GM20000 (cell line): ENCODE measurements around the gene MT1H.
"Not testable (repeated sequence)": the region's sequence is repeated elsewhere in the genome, so short reads cannot be mapped to it uniquely, and the experiment has no call there.

ENCODE experiments used
- DNase-seq: peaks from one replicate; pipeline ENCODE4 v3.0.0; 2012; ENCODE audit warnings: low spot score
- TF ChIP-seq, protein P1 (sequence below): IDR thresholded peaks from 2 replicates; pipeline ENCODE4 v1.5.1; 2012; ENCODE audit warnings: mild to moderate bottlenecking, control low read depth; ENCODE audit errors: extremely low read depth, missing control alignments

The MT1H gene

DNA sequence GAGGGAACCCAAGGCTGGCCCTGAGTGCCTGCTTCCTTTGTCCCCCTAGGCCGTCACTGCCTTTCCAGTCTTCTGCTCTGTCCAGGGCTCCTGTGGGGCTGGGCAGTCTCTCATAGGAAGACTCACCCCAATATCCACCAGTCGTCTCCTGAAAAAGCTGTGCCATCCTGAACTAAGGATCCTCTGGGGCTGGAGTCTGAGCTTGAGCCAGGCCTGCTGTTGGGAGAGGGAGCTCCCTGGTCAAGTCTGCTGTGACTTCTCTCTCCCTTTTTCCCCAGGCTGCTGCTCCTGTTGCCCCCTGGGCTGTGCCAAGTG, 963 bp downstream of the MT1H start:
- DNase-seq = no peak
- TF ChIP-seq, protein P1, sequence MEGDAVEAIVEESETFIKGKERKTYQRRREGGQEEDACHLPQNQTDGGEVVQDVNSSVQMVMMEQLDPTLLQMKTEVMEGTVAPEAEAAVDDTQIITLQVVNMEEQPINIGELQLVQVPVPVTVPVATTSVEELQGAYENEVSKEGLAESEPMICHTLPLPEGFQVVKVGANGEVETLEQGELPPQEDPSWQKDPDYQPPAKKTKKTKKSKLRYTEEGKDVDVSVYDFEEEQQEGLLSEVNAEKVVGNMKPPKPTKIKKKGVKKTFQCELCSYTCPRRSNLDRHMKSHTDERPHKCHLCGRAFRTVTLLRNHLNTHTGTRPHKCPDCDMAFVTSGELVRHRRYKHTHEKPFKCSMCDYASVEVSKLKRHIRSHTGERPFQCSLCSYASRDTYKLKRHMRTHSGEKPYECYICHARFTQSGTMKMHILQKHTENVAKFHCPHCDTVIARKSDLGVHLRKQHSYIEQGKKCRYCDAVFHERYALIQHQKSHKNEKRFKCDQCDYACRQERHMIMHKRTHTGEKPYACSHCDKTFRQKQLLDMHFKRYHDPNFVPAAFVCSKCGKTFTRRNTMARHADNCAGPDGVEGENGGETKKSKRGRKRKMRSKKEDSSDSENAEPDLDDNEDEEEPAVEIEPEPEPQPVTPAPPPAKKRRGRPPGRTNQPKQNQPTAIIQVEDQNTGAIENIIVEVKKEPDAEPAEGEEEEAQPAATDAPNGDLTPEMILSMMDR = no peak

DNA sequence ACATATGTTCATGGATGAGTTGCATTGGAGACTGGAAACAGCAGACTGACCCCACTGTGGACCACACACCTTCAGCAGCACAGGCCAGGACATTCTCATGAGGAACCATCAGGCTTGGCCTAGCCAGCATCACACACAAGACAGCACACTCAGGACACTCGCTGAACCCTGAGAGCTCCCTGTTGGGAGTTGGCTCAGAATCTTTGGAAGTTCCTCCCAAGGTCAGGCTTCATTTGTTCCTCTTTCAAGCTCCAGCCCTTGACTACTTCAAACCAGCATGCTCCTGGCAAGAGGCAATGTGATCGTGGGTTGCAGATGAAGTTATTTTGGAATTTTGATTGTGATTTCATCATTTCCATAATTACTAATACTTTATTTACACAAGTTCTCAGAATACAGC, 2.1 kb downstream of the MT1H start:
- not testable (repeated sequence) for DNase-seq

DNA sequence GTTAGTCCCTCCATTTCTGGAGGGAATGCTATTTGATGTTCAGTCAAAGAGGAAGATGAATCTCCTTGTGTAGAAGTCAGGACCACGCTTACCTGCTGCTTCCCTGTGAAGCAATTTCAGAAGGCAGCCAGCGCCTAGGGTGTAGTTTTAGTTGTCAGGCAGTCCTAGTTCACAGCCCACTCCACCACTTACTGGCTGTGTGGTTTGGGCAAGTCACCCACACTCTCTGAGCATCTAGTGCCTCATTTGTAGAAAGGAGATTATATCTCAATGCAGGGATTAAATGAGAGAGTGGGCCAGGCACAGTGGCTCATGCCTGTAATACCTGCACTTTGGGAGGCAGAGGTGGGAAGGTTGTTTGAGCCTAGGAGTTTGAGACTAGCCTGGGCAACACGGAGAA, 2.6 kb downstream of the MT1H start:
- not testable (repeated sequence) for DNase-seq

DNA sequence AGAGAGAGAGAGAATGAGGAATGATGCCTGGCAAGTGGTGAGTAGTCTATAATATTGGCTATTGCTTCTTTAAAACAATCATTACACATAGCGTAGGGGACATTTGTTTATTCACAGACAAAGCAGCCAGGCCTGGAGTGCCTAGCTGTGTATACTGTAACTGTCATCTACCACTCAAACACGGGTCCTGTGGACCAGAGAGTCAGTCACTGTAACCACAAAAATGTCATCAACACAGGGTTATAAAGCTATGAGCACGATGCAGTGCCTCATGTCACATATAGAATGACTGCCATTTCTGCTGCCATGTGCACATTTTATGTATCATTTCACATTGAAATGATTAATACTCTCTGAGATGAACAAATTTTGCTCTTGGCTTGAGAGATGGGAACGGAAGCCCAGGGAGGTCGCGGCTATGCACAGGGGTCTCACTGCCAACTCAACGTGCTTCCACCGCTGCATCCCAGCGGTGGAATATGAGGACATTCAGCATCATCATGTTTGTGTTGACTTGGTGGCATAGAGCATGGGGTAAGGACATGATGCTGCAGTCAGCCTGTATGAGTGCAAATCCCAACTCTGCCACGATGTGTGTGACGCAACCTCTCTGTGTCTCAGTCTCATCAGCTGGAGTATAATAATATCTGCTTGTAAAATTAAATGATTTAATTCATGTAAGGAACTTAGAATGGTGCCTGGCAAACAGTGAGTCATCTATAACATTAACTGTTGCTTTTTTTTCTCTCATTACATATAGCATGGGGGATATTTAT, 3.3 kb downstream of the MT1H start:
- TF ChIP-seq, protein P1 = no peak
- no peak for DNase-seq

DNA sequence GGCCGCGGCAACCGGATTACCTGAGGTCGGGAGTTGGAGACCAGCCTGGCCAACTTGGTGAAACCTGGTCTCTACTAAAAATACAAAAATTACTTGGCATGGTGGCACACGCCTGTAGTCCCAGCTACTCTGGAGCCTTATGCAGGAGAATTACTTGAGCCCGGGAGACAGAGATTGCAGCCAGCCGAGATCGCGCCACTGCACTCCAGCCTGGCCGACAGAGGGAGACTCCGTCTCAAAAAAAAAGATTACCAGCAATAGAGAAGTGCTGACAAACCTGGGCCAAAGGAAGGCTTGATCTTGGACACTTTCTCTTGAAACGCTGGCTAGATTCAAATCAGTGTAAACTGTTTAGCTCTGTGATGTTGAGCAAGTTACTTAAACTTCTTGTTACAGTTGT, 4.3 kb downstream of the MT1H start:
- no peak for DNase-seq
- TF ChIP-seq, protein P1 = peak; percentile 19

DNA sequence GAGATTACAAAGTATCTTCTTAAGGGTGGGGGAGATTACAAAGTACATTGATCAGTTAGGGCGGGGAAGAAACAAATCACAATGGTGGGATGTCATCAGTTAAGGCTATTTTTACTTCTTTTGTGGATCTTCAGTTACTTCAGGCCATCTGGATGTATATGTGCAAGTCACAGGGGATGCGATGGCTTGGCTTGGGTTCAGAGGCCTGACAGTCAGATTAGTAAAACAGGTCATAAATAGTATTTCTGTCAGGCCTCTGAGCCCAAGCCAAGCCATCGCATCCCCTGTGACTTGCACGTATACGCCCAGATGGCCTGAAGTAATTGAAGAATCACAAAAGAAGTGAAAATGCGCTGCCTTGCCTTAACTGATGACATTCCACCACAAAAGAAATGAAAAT, 5.0 kb downstream of the MT1H start:
- DNase-seq = not testable (repeated sequence)

DNA sequence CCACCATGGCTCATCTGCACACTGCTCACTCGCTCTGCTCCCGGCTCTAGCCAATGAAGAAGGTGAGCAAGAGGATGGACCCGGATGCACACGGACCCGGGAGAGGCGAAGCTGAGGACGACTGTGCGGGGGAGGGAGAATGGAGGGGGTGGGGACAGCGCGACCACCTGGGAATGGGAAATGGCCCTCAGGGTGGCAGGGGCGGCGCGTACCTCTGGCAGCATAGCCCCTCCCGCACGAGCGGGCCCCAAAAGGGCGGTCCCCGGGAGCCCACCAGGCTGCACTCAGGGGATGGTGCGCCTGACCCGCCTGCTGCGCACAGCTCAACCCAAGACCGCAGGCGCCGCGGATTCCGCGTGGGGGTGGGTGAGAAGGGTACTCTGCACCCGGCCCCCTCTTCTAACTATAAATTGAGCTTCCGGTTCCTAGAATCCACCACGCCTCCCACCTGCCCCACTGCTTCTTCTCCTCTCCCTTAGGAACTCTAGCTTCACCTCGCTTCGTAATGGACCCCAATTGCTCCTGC, 6.1 kb downstream of the MT1H start:
- no peak for DNase-seq
- TF ChIP-seq, protein P1 = no peak

DNA sequence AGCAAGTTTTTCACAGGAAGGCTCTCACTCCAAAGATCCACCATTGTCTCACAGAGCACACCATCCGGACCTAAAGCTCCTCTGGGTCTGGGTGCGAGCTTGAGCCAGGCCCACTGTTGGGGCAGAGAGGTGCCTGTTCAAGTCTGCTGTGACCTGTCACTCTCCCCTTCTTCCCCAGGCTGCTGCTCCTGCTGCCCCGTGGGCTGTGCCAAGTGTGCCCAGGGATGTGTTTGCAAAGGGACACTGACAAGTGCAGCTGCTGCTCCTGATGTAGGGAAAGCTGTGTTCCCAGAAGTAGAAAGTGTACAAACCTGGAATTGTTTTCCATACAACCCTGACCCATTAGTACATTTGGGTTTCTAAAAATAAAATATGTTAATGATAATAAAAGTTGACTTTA, 7.9 kb downstream of the MT1H start:
- TF ChIP-seq, protein P1 = no peak
- no peak for DNase-seq

DNA sequence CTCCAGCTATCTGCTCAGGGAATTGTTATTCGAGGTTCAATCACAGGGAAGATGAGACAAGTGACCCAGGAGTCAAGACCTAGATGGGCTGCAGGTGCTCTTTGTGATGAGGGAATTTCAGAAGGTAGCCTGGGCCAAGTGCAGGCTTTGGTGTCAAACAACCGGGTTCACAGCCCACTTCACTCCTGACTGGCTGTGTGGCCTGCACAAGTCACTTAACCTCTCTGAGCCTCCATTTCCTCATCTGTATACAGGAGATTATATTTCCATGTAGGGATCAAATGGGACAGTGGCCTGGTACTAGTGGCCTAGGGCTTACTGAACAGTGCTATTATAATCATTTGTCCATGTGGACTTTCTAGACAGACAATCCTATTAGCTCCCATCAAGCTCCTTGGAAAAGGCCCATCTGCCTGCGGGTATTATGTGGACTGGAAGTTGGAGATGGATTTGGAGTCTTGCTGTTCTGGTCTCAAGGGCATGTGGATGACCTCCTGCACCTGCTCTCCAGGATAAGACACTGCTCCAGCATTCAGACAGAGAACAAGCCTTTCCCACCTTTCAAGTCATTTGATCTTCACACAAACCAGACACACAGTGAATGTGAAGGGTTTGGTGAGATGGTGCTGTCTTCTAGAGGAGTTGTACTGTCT, 9.6 kb downstream of the MT1H start:
- DNase-seq = no peak
- TF ChIP-seq, protein P1 = no peak
